NOMO-1 (cell line): Measurements from ENCODE around the gene ASGR2.

Experiments used
- DNase-seq, 2 experiments: peaks; one replicate each; lab custom pipeline; 2025; ENCODE audit not compliant: unreplicated experiment in 2 of 2; lab: John Stamatoyannopoulos, UW

The ASGR2 gene

DNA sequence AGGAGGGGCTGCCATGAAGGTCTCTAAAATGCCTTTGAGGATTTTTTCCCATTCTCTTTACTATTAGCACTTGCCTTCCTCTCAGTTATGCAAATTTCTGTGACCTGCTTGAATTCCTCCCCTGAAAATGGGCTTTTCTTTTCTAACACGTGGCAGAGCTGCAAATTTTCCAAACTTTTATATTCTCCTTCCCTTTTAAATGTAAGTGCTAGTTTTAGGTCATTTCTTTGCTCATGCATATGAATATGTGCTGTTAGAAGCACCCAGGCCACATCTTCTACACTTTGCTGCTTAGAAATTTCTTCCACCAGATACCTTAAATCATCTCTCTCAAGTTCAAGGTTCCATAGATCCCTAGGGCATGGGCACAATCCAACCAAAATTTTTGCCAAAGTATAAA is 46.4 kb downstream of the ASGR2 start:
- no peak for DNase-seq

DNA sequence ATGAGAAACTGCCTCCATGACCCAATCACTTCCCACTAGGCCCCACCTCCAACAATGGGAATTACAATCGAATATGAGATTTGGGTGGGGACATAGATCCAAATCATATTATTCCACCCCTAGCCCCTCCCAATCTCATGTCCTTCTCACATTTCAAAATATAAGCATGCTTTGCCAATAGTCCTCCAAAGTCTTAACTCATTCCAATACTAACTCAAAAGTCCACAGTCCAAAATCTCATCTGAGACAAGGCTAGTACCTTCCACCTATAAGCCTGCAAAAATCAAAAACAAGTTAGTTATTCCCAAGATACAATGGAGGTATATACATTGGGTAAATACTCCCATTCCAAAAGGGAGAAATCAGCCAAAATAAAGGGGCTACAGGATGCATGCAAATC is 47.4 kb downstream of the ASGR2 start:
- DNase-seq, result no peak

DNA sequence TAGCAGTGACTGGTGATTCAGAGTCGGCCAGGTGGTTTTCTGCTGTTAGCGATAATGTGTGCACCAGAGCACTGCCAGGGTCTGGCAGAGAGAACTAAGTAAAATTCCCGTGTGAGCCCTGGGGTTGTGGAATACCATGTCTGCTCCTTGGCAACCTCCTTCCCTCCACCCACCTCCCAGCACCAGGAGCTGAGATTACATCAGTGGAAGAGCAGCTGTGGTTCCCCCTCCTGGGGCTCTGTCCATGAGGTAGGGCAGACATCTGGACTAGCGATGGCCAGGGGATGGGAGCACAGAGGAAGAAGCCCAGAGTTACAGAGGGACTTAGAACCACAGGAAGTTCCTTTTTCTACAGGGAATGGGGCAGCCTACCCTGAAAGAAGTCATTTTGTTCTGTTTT is 50.4 kb downstream of the ASGR2 start:
- no peak for DNase-seq

GRCh38 chr17:7063518-7064094 is 51.0 kb downstream of the ASGR2 start:
- DNase-seq, result no peak

- DNase-seq, result no peak
Measured at GRCh38 chr17:7060165-7060891, 54.3 kb downstream of the ASGR2 start.

GRCh38 chr17:7058831-7059447 is 55.7 kb downstream of the ASGR2 start:
- DNase-seq, result no peak

GRCh38 chr17:7056386-7056785 is 58.2 kb downstream of the ASGR2 start:
- no peak for DNase-seq
